ENCODE measurements around the gene MRPS15.

- TF ChIP-seq CSDC2 (CRISPR knock-in tag; IDR thresholded peaks at IDR 0.05) (no peak), RARB (CRISPR knock-in tag; IDR thresholded peaks at IDR 0.05) (no peak)
These were observed 8.5 kb upstream of the MRPS15 start for GRCh38 chr1:36472656-36473055.

All from SK-N-SH treated with all-trans-retinoic acid at 6 μM for 48 hours (cell line).